Type B pancreatic cell (in vitro differentiated cells): ENCODE measurements around the gene SRPRA. TPM values are rescaled to one million over a fixed set of nuclear protein-coding genes. Genes with fewer than 3 reads are reported as not detected.
A peak's percentile ranks its signal among the peaks of the same experiment; 100 is the strongest.

ENCODE experiments used
- DNase-seq: peaks from one replicate; pipeline ENCODE4 v3.0.0; 2021; ENCODE audit warnings: mixed read lengths; ENCODE audit not compliant: unreplicated experiment; ENCODE audit errors: extremely low spot score
- H3K27ac Mint-ChIP-seq: 2 replicates; pipeline ENCODE4 v1.8.0; 2021; ENCODE audit warnings: mild to moderate bottlenecking, mixed read lengths
- H3K27me3 Mint-ChIP-seq: 2 replicates; pipeline ENCODE4 v1.8.0; 2021; ENCODE audit warnings: mixed read lengths
- H3K36me3 Mint-ChIP-seq: 2 replicates; pipeline ENCODE4 v1.8.0; 2021; ENCODE audit warnings: mixed read lengths
- H3K4me1 Mint-ChIP-seq: one replicate; pipeline ENCODE4 v1.8.0; 2021; ENCODE audit warnings: mixed read lengths; ENCODE audit not compliant: unreplicated experiment
- H3K4me3 Mint-ChIP-seq: 2 replicates; pipeline ENCODE4 v1.8.0; 2021; ENCODE audit warnings: mild to moderate bottlenecking, mixed read lengths
- H3K9me3 Mint-ChIP-seq: 2 replicates; pipeline ENCODE4 v1.8.0; 2021; ENCODE audit warnings: mixed read lengths
- total RNA-seq: library from RNA; stranded (reverse); gene quantifications from 2 replicates; pipeline ENCODE4 v1.2.1, GENCODE V29; 2021; ENCODE audit warnings: low replicate concordance
- TF ChIP-seq, protein P1 (sequence below): fragments of 200-600 bp; sonication (generic); conservative IDR thresholded peaks from 2 replicates; pipeline ENCODE4 v1.5.0; 2021; ENCODE audit warnings: antibody characterized with exemption, mild to moderate bottlenecking

The SRPRA gene
- total RNA-seq, 1 donor from 2014 or later, result 76.6 TPM

DNA sequence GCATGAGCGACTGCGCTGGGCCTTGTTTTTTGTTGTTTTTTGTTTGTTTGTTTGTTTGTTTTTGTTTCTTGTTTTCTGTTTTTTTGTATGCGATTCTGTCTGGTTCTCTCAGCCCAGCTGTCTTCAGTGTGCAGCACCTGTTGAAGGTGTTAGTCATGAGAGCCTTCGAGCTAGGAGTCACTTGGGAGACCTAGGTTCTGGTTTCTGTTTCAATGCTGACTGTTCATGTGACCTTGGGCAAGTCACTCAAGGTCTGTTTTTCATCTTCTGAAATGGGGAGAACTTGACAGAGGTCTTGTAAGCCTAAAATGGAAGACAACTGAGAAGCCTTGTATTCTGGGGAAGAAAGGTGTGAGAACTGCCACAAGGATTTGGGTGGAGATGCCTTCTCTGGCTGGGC is 37.0 kb upstream of the SRPRA start:
- no peak for DNase-seq
- Mint-ChIP-seq H3K4me1 (peaks cover 37% of the 10 kb centered on the region), H3K4me3 (peak overlapping the region; percentile 81), H3K27ac (peak overlapping the region; percentile 75), H3K36me3 (peaks cover 8% of the 10 kb centered on the region), H3K27me3 (no peaks in the 10 kb centered on the region), H3K9me3 (no peaks in the 10 kb centered on the region)
- TF ChIP-seq, protein P1, sequence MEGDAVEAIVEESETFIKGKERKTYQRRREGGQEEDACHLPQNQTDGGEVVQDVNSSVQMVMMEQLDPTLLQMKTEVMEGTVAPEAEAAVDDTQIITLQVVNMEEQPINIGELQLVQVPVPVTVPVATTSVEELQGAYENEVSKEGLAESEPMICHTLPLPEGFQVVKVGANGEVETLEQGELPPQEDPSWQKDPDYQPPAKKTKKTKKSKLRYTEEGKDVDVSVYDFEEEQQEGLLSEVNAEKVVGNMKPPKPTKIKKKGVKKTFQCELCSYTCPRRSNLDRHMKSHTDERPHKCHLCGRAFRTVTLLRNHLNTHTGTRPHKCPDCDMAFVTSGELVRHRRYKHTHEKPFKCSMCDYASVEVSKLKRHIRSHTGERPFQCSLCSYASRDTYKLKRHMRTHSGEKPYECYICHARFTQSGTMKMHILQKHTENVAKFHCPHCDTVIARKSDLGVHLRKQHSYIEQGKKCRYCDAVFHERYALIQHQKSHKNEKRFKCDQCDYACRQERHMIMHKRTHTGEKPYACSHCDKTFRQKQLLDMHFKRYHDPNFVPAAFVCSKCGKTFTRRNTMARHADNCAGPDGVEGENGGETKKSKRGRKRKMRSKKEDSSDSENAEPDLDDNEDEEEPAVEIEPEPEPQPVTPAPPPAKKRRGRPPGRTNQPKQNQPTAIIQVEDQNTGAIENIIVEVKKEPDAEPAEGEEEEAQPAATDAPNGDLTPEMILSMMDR, result no peak

DNA sequence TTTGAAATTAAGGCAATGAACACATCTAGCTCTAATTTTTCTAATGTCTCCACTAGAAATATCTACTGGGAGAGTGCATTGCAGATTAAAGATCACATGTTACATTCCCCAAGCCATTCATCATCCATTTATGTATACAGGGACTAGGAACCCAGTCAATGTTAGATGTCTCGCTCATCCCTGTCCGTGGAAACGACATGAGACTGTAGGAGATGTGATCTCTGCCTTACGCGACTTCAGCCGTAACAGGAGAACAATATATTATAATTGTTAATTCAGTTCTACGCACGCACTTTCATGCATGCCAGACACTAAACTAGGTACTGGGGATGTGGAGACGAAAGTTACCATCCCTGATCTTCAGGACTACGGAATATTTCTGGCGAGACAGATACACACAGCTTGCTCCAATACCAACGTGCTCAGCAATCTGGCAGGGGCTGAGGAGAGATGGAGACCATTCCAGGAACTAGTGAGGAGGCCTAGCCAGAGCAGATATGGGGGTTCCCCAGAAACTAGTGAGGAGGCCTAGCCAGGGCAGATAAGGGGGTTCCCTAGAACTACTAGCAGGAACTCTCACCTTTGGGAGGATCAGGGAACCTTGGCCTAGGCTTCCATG is 35.9 kb upstream of the SRPRA start:
- Mint-ChIP-seq H3K9me3 (no peaks in the 10 kb centered on the region), H3K36me3 (peaks cover 11% of the 10 kb centered on the region), H3K4me3 (peak overlapping the region; percentile 87), H3K27me3 (no peaks in the 10 kb centered on the region), H3K4me1 (peaks cover 27% of the 10 kb centered on the region), H3K27ac (peak overlapping the region; percentile 82)
- TF ChIP-seq, protein P1, result no peak
- DNase-seq, result no peak

DNA sequence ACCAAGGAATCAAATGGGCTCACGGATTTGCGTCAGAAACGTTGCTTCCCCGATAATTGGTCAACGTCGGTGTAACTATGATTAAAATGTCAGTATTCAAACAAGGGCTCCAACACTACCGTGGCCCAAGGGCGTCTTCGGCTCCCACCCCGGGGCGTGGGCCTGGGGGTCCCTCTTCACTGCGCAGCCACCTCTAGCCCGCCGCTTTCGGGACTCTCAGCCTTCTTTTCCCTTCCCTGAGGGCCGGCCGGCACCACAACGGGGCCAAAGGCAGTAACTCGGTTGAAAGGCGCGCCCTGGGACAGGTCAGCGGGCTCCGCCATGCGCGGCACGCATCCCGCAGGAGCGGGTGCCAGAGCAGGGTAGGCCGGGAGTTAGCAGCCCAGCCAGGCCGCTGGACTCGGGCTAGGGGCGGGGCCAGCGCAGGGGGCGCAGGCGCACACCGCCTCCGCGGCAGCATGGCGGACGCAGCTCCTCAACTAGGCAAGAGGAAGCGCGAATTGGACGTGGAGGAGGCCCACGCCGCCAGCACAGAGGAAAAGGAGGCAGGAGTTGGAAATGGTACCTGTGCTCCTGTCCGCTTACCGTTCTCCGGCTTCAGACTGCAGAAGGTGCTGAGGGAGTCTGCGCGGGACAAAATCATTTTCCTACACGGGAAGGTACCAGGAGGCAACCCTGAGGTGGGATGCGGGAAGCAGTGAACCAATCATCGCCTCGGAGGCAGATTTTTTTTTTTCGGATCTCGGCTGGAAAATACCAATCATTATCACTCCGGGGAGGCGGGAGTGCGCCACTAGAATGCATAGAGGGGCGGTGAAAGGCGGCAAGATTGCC is 35.1 kb upstream of the SRPRA start, which contains the start of gene DCPS:
Gene DCPS (plus strand): TSS at position 438 of the 834 bp plus-strand sequence. CDS start 21 bp downstream, at position 459.
- Mint-ChIP-seq H3K36me3 (peaks cover 11% of the 10 kb centered on the region), H3K27me3 (no peaks in the 10 kb centered on the region), H3K4me1 (peaks cover 27% of the 10 kb centered on the region), H3K9me3 (no peaks in the 10 kb centered on the region), H3K4me3 (peak within 1 kb of the TSS; percentile 87), H3K27ac (peak within 1 kb of the TSS; percentile 82)
- TF ChIP-seq, protein P1, result peak; percentile 22
- peak; percentile 95 for DNase-seq

DNA sequence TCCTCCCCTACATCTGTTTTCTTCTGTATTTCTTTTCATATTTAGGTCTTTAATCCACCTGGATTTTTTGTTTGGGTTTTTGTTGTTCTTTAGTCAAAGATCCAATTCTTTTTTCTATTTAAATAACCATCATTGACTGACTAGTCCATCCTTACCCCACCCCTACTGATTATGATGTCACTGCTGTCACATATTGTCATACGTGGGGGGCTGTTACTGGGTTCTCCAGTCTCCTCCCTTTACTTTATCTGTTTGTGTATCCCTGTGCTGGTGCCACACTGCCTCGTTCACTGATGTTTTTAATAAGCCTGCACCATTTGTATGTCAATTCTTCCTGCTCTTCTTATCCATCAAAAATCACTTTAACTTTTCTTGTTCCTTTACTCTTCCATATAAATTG is 28.3 kb upstream of the SRPRA start:
- Mint-ChIP-seq H3K4me1 (peaks cover 4% of the 10 kb centered on the region), H3K36me3 (peaks cover 19% of the 10 kb centered on the region), H3K4me3 (no peak overlapping the region), H3K27ac (no peak overlapping the region), H3K27me3 (no peaks in the 10 kb centered on the region), H3K9me3 (no peaks in the 10 kb centered on the region)
- DNase-seq, result no peak
- TF ChIP-seq, protein P1, result no peak

DNA sequence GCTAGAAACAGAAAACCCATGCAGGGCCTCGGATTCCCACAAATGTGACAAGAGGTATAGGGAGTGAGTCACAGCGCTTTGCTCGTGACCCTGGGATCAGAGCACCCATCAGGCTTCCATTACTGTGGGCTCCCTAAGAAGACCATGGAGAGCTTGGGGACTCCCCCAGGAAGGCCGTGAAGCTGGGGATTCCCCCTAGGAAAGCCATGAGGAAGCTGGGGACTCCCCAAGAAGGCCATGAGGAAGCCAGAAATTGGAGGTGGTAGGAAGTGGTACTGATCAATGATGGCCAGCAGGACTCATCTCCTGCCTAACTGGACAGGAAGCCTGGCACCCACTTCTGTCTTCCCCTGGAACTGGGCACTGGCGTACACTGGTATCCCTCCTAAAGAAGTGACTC is 25.0 kb upstream of the SRPRA start:
- Mint-ChIP-seq H3K4me3 (no peak overlapping the region), H3K27me3 (no peaks in the 10 kb centered on the region), H3K27ac (no peak overlapping the region), H3K36me3 (peaks cover 20% of the 10 kb centered on the region), H3K9me3 (no peaks in the 10 kb centered on the region), H3K4me1 (peaks cover 2% of the 10 kb centered on the region)
- TF ChIP-seq, protein P1, result no peak
- no peak for DNase-seq
